ENCODE measurements around the gene KIF13A. TPM values are rescaled to one million over a fixed set of nuclear protein-coding genes. Genes with fewer than 3 reads are reported as not detected.

KIF13A gene
- total and polyA plus RNA-seq, 3 donors from 2014 or later = 20.8 to 28.7 (median 27.7) TPM

- H3K36me3 ChIP-seq (ENCODE audit: low read depth, missing control alignments) = no peaks in the 10 kb centered on the region
- TF ChIP-seq CTCF (IDR thresholded peaks at IDR 0.05) = no peak
- no peak for TF ChIP-seq POLR2A (IDR thresholded peaks at IDR 0.05)
- DNase-seq = no peak
- no peak overlapping the region for H3K27ac ChIP-seq
- no peak overlapping the region for H3K4me3 ChIP-seq
- whole genome bisulfite sequencing, 2 donors = 36 to 41% methylated on average over 1 of the region's 1 CpG
- no peaks in the 10 kb centered on the region for H3K4me1 ChIP-seq
- H3K9me3 ChIP-seq = no peaks in the 10 kb centered on the region
- intact Hi-C loops (cut with DNase I; ENCODE audit: low total_unique reads) = no loop called here
- H3K27me3 ChIP-seq = no peaks in the 10 kb centered on the region
Observed at GRCh38 chr6:17902974-17903373, 84.5 kb downstream of the KIF13A start.

- Histone ChIP-seq H3K27ac (no peak overlapping the region), H3K27me3 (no peaks in the 10 kb centered on the region), H3K4me1 (no peaks in the 10 kb centered on the region), H3K36me3 (ENCODE audit: low read depth, missing control alignments) (no peaks in the 10 kb centered on the region), H3K9me3 (no peaks in the 10 kb centered on the region), H3K4me3 (no peak overlapping the region)
- no peak for DNase-seq
- no peak for TF ChIP-seq POLR2A (IDR thresholded peaks at IDR 0.05)
- no peak for TF ChIP-seq CTCF (IDR thresholded peaks at IDR 0.05)
- intact Hi-C loops (cut with DNase I; ENCODE audit: low total_unique reads) = no loop called here
Observed at GRCh38 chr6:17901493-17901892, 85.9 kb downstream of the KIF13A start.

- Histone ChIP-seq H3K27me3 (no peaks in the 10 kb centered on the region), H3K36me3 (ENCODE audit: low read depth, missing control alignments) (no peaks in the 10 kb centered on the region), H3K4me1 (no peaks in the 10 kb centered on the region), H3K9me3 (no peaks in the 10 kb centered on the region), H3K27ac (no peak overlapping the region), H3K4me3 (no peak overlapping the region)
- no peak for DNase-seq
- TF ChIP-seq POLR2A (IDR thresholded peaks at IDR 0.05) = no peak
- TF ChIP-seq CTCF (IDR thresholded peaks at IDR 0.05) = no peak
- intact Hi-C loops (cut with DNase I; ENCODE audit: low total_unique reads) = no loop called here
- 78 to 89% methylated on average over 2 of the region's 2 CpGs for WGBS, 2 donors
Observed at GRCh38 chr6:17900011-17900410, 87.4 kb downstream of the KIF13A start.

GRCh38 chr6:17899491-17899890, 87.9 kb downstream of the KIF13A start:
- intact Hi-C loops (cut with DNase I; ENCODE audit: low total_unique reads) = no loop called here
- DNase-seq = no peak
- Histone ChIP-seq H3K27ac (no peak overlapping the region), H3K9me3 (no peaks in the 10 kb centered on the region), H3K36me3 (ENCODE audit: low read depth, missing control alignments) (no peaks in the 10 kb centered on the region), H3K4me3 (no peak overlapping the region), H3K27me3 (no peaks in the 10 kb centered on the region), H3K4me1 (no peaks in the 10 kb centered on the region)
- 97 to 98% methylated on average over 4 of the region's 4 CpGs for WGBS, 2 donors
- TF ChIP-seq POLR2A (IDR thresholded peaks at IDR 0.05) (no peak), CTCF (IDR thresholded peaks at IDR 0.05) (no peak)

- intact Hi-C loops (cut with DNase I; ENCODE audit: low total_unique reads) = no loop called here
- no peak for TF ChIP-seq CTCF (IDR thresholded peaks at IDR 0.05)
- TF ChIP-seq POLR2A (IDR thresholded peaks at IDR 0.05) = no peak
- Histone ChIP-seq H3K27me3 (no peaks in the 10 kb centered on the region), H3K4me3 (no peak overlapping the region), H3K27ac (no peak overlapping the region), H3K9me3 (no peaks in the 10 kb centered on the region), H3K36me3 (ENCODE audit: low read depth, missing control alignments) (no peaks in the 10 kb centered on the region), H3K4me1 (no peaks in the 10 kb centered on the region)
- 85 to 87% methylated on average over 1 of the region's 1 CpG for WGBS, 2 donors
- no peak for DNase-seq
Observed at GRCh38 chr6:17897681-17898080, 89.8 kb downstream of the KIF13A start.
